ENCODE data around the gene SLC38A8.

DNA sequence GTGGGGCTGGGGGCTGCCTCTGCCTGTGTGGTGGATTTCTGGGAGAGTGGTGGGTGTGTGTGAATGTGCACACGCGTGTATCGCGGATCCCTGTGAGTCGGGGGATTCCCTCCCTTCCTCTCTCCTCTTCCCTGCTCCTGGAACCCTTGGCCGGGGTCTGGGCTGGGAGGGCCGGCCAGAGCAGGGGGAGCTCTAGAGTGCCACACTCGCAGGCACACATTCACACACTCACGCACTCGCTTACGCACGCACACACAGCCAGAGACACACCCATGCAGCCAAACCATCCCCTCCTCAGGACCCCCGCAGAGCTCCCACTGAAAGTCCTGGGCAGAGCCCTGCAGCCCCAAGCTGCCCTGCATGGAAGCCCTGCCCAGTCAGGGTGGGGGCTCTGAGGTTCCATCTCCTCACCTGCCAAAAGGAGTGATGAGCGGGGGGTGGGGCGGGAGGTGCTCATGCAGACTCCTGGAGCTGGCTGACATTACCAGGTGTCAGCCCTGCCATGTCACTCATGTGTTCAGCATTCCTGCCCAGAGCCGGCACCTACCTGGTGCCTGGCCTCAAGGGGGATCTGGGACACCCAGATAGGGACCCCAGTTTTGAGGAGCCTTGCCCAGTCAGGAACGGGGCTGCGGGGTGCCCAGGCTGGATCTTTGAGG, 72.7 kb downstream of the SLC38A8 start:
- TF ChIP-seq FOXK2 (IDR thresholded peaks at IDR 0.05) (no peak), SUZ12 (IDR thresholded peaks at IDR 0.05) (no peak), HDGF (IDR thresholded peaks at IDR 0.05; ENCODE audit: borderline replicate concordance) (no peak), CTBP1 (IDR thresholded peaks at IDR 0.05; ENCODE audit: borderline replicate concordance) (no peak), SP1 (IDR thresholded peaks at IDR 0.05) (no peak), NFRKB (IDR thresholded peaks at IDR 0.05) (no peak)
